ENCODE data around the gene CCL25. TPM values are rescaled to one million over a fixed set of nuclear protein-coding genes. Genes with fewer than 3 reads are reported as not detected.

Gene CCL25
- total RNA-seq, 3 donors from 2014 or later = not detected

DNA sequence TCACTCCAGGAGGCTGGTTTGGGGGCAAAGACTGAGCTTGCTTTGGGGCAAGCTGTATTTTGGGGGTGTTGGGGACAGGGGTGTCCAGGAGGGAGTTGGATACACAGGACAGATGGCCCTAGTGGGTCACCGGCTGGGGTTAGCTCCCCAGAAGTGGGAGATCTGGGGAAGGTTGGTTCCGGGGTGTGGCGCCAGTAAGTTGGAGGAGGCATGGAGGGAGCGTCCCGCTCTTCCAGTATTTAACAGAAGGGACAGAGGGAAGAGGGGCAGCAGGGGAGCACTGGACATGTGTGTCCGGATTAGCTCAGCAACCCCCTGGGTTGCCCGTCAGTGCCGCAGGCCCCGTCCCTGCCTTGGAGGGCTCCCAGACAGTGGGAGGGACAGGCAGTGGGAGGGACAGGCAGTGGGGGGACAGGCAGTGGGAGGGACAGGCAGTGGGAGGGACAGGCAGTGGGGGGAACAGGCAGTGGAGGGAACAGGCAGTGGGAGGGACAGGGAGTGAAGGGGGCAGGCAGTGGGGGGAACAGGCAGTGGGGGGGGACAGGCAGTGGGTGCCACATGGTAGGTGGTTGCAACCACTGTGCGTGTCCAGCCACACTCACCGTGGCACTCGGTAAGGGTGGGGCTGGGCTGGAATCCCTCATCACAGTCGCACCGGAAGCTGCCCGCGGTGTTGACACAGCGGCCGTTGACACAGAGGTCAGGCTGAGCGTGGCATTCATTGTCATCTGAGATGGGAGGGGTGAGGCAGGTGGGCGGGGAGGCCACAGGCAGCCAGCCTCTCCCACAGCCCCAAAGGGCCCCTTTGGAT is 33.2 kb downstream of the CCL25 start:
- TF ChIP-seq CTCF (IDR thresholded peaks at IDR 0.05) (no peak), POLR2A (IDR thresholded peaks at IDR 0.05) (no peak), POLR2AphosphoS5 (IDR thresholded peaks at IDR 0.05) (no peak)
- intact Hi-C loops (cut with DNase I; ENCODE audit: low total_unique reads) = loop anchor here (2.0 kb wide), 1 partner anchor 23 kb away; no protein-coding TSS in a partner anchor
- Histone ChIP-seq H3K27ac (no peak overlapping the region), H3K9me3 (peaks cover 0 to 3% of the 10 kb centered on the region in 2 donors), H3K4me1 (no peaks in the 10 kb centered on the region), H3K4me3 (no peak overlapping the region), H3K36me3 (no peaks in the 10 kb centered on the region), H3K27me3 (no peaks in the 10 kb centered on the region)
- DNase-seq (ENCODE audit: low spot score in 2 of 2) = no peak

DNA sequence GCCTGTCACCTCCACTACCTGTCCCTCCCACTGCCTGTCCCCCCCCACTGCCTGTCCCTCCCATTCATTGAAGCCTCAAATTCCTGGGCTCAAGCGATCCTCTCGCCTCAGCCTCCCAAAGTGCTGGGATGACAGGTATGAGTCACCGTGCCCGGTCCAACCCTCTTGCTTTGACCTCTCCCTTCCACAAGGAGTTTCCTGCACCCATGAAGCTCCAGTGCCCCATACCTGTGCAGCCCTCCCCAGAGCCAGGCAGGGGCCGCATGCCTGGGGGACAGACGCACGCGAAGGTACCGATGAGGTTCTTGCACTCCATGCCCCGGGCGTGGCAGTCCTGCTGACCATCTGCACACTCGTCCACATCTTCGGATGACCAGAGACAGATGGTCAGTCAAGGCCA is 34.3 kb downstream of the CCL25 start:
- Histone ChIP-seq H3K9me3 (peaks cover 0 to 3% of the 10 kb centered on the region in 2 donors), H3K27ac (no peak overlapping the region), H3K36me3 (no peaks in the 10 kb centered on the region), H3K27me3 (no peaks in the 10 kb centered on the region), H3K4me3 (no peak overlapping the region), H3K4me1 (no peaks in the 10 kb centered on the region)
- TF ChIP-seq CTCF (IDR thresholded peaks at IDR 0.05) (no peak), POLR2A (IDR thresholded peaks at IDR 0.05) (no peak)
- intact Hi-C loops (cut with DNase I; ENCODE audit: low total_unique reads) = loop anchor here (2.0 kb wide), 1 partner anchor 24 kb away; no protein-coding TSS in a partner anchor
- DNase-seq (ENCODE audit: low spot score in 2 of 2) = no peak

GRCh38 chr19:8087876-8088275 is 35.3 kb downstream of the CCL25 start:
- DNase-seq (ENCODE audit: low spot score in 2 of 2) = no peak
- peaks cover 0 to 3% of the 10 kb centered on the region in 2 donors for H3K9me3 ChIP-seq
- H3K4me3 ChIP-seq = no peak overlapping the region
- H3K36me3 ChIP-seq = no peaks in the 10 kb centered on the region
- no peaks in the 10 kb centered on the region for H3K4me1 ChIP-seq
- H3K27ac ChIP-seq = no peak overlapping the region
- H3K27me3 ChIP-seq = no peaks in the 10 kb centered on the region
- no peak for TF ChIP-seq CTCF (IDR thresholded peaks at IDR 0.05)
- TF ChIP-seq POLR2AphosphoS5 (IDR thresholded peaks at IDR 0.05) = no peak
- TF ChIP-seq POLR2A (IDR thresholded peaks at IDR 0.05) = no peak
- intact Hi-C loops (cut with DNase I; ENCODE audit: low total_unique reads) = loop anchor here (2.0 kb wide), 1 partner anchor 25 kb away; no protein-coding TSS in a partner anchor

GRCh38 chr19:8088752-8089663 is 36.4 kb downstream of the CCL25 start:
- TF ChIP-seq POLR2A (IDR thresholded peaks at IDR 0.05) (no peak), CTCF (IDR thresholded peaks at IDR 0.05) (no peak), POLR2AphosphoS5 (IDR thresholded peaks at IDR 0.05) (no peak)
- Histone ChIP-seq H3K4me3 (no peak overlapping the region), H3K27ac (no peak overlapping the region), H3K36me3 (no peaks in the 10 kb centered on the region), H3K27me3 (no peaks in the 10 kb centered on the region), H3K9me3 (peaks cover 6 to 7% of the 10 kb centered on the region in 2 donors), H3K4me1 (no peaks in the 10 kb centered on the region)
- intact Hi-C loops (cut with DNase I; ENCODE audit: low total_unique reads) = no loop called here
- DNase-seq (ENCODE audit: low spot score in 2 of 2) = no peak
